HTERT RPE-1 (cell line): Measurements from ENCODE around the gene SNRPA.
"Not testable (repeated sequence)": the region's sequence is repeated elsewhere in the genome, so short reads cannot be mapped to it uniquely, and the experiment has no call there.

Experiments used
- in situ Hi-C: fragments of 300-500 bp; cut with MboI; formaldehyde crosslinking; loops from 4 replicates; pipeline ENCODE4 v1.14.3; 2020; ENCODE audit warnings: low sequenced_read_pairs

Gene SNRPA

GRCh38 chr19:40744554-40745401, 6.2 kb upstream of the SNRPA start:
- in situ Hi-C loops, result no loop called here

- in situ Hi-C loops, result no loop called here
These were observed 5.6 kb upstream of the SNRPA start for GRCh38 chr19:40745402-40745780.

- in situ Hi-C loops, result no loop called here
These were observed 3.5 kb upstream of the SNRPA start for GRCh38 chr19:40747536-40747935.

GRCh38 chr19:40750058-40750873, 737 bp upstream of the SNRPA start, which contains the start of gene ACTMAP:
TSS of gene ACTMAP (minus strand) at chr19:40750477. CDS start at chr19:40749803, 674 bp downstream.
- in situ Hi-C loops, result no loop called here

GRCh38 chr19:40752257-40752781, 1.3 kb downstream of the SNRPA start:
- in situ Hi-C loops, result no loop called here

GRCh38 chr19:40754611-40755247, 3.7 kb downstream of the SNRPA start:
- in situ Hi-C loops, result no loop called here

- in situ Hi-C loops, result no loop called here
These were observed 4.2 kb downstream of the SNRPA start for GRCh38 chr19:40755248-40755624.

- in situ Hi-C loops, result no loop called here
These were observed 4.8 kb downstream of the SNRPA start for GRCh38 chr19:40755791-40756190.

GRCh38 chr19:40756502-40757110, 5.6 kb downstream of the SNRPA start:
- in situ Hi-C loops, result no loop called here

- in situ Hi-C loops, result no loop called here
These were observed 7.5 kb downstream of the SNRPA start for GRCh38 chr19:40758491-40758890.

GRCh38 chr19:40759352-40759751, 8.3 kb downstream of the SNRPA start:
- in situ Hi-C loops, result no loop called here

GRCh38 chr19:40762754-40763470, 11.9 kb downstream of the SNRPA start:
- in situ Hi-C loops, result no loop called here

GRCh38 chr19:40763526-40763925, 12.5 kb downstream of the SNRPA start:
- in situ Hi-C loops, result no loop called here

- in situ Hi-C loops, result no loop called here
These were observed 13.0 kb downstream of the SNRPA start for GRCh38 chr19:40763963-40764362.

GRCh38 chr19:40766385-40766784, 15.4 kb downstream of the SNRPA start:
- in situ Hi-C loops, result not testable (repeated sequence)

GRCh38 chr19:40768869-40769268, 17.9 kb downstream of the SNRPA start:
- in situ Hi-C loops, result no loop called here

- in situ Hi-C loops, result not testable (repeated sequence)
These were observed 20.3 kb downstream of the SNRPA start for GRCh38 chr19:40771101-40771862.

GRCh38 chr19:40774916-40775631, 24.1 kb downstream of the SNRPA start, which contains the start of gene MIA:
TSS of gene MIA (plus strand) at chr19:40775521. CDS start at chr19:40775543, 22 bp downstream.
- in situ Hi-C loops, result no loop called here

GRCh38 chr19:40775632-40776022, 24.6 kb downstream of the SNRPA start:
- in situ Hi-C loops, result no loop called here
